Measurements from ENCODE around the gene ADRA2B. TPM values are rescaled to one million over a fixed set of nuclear protein-coding genes. Genes with fewer than 3 reads are reported as not detected.

The ADRA2B gene
- total and polyA plus RNA-seq, 9 donors: 2.2 to 3.6 (median 2.9) TPM

DNA sequence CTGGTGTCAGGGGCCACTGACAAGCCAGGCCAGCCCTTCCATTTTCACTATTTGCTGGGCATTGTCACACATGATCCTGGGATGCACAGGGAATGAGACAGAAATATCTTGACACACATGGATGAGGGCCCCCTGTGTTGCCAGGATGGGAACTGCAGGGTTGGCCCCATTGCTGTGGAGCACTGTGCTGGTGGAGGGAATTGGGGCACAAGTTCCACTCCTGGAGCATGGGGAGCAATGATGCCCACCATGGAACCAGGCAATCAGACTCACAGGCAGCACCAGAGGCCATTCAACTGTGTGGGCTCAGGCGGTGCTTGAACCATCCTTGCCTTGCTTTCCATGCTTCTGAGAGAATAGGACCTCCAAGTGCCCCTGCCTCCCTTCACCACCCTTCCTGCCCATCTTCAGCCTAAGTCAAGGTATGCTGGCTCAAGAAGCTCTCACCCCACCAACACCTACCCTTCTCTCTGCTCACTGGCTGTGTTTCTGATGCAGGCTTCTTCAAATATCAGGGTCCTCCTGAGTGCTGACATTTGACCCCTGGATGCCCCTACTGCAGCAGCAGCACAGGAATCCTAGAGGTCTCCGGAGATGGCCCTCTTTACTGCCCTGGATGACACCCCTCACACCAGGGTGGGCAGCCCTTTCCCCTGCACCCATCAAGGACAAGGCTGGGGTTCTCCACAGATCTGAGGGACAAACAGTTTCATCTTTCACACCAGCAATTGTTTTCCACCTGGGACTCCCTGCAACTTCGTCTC, 11.0 kb downstream of the ADRA2B start:
- H3K27ac ChIP-seq (ENCODE audit: low read length): no peak overlapping the region
- no peaks in the 10 kb centered on the region for H3K27me3 ChIP-seq (ENCODE audit: control insufficient read depth, insufficient read depth, low read length)
- WGBS (ENCODE audit: insufficient coverage): 91% methylated on average over 3 of the region's 3 CpGs
- H3K36me3 ChIP-seq (ENCODE audit: control insufficient read depth, insufficient read depth, low read length): no peaks in the 10 kb centered on the region
- no peak for DNase-seq
- no peak overlapping the region for H3K4me3 ChIP-seq (ENCODE audit: low read length)
- peaks cover 14% of the 10 kb centered on the region for H3K9me3 ChIP-seq (replicated peaks; ENCODE audit: control insufficient read depth, low read depth, low read length)
- peaks cover 40% of the 10 kb centered on the region for H3K4me1 ChIP-seq (ENCODE audit: control insufficient read depth, insufficient read depth, low read length)

DNA sequence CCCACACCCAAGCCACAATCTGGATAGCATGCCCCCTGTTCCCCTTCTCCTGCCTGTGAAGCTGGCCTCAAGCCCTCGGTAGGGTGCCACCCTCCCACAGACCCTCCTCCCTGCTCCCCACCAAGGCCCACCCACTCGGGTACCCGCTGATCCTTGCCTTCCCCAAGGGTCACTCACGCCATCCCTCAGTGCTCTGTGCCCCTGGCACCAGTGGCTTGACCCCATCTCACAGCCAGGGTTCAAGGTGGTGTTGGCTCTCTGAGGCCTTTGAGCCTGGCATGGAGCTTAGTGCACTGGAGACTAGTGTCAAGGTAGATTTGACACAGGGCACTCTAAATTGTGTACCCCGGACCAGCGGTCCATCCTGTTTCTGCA, 11.9 kb downstream of the ADRA2B start:
- no peaks in the 10 kb centered on the region for H3K36me3 ChIP-seq (ENCODE audit: control insufficient read depth, insufficient read depth, low read length)
- peaks cover 14% of the 10 kb centered on the region for H3K9me3 ChIP-seq (replicated peaks; ENCODE audit: control insufficient read depth, low read depth, low read length)
- H3K4me1 ChIP-seq (ENCODE audit: control insufficient read depth, insufficient read depth, low read length): peaks cover 37% of the 10 kb centered on the region
- H3K27ac ChIP-seq (ENCODE audit: low read length): no peak overlapping the region
- no peak overlapping the region for H3K4me3 ChIP-seq (ENCODE audit: low read length)
- H3K27me3 ChIP-seq (ENCODE audit: control insufficient read depth, insufficient read depth, low read length): no peaks in the 10 kb centered on the region
- WGBS (ENCODE audit: insufficient coverage): 88% methylated on average over 6 of the region's 6 CpGs
- no peak for DNase-seq

DNA sequence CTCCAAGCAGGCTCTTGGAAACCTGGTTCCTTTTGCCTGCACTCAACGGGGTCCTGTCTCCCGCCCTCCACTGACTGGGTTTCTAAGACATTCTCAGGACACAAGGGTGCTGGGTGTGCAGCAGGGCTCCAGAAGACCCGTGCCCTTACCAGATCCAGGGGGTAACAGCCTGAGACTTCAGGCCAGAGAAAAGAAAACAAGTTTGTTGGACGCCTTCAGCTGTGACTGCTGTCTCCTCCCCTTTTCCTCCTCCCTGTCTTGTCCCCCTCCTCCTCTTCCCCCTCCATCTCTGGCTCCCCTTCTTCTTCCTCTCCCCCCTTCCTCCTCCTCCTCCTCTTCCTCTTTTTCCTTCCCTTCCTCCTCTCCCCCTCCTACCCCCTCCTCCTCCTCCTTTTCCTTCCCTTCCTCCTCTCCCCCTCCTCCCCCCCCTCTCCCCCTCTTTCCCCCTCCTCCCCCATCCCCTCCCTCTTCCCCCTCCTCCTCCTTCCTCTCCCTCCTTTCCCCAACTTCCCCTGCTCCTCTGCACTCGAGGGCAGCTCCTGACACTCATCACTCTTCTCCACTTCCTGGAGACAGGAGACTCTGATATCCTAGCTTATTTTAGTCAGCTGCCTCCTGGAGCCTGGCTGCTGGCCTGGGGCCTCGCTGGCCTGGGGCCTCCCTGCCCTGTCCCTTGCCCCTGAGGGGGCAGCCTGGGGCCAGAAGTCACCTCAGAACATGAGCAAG, 12.4 kb downstream of the ADRA2B start:
- Histone ChIP-seq H3K4me3 (ENCODE audit: low read length) (no peak overlapping the region), H3K27me3 (ENCODE audit: control insufficient read depth, insufficient read depth, low read length) (no peaks in the 10 kb centered on the region), H3K27ac (ENCODE audit: low read length) (no peak overlapping the region), H3K4me1 (ENCODE audit: control insufficient read depth, insufficient read depth, low read length) (peaks cover 35% of the 10 kb centered on the region), H3K9me3 (replicated peaks; ENCODE audit: control insufficient read depth, low read depth, low read length) (peaks cover 14% of the 10 kb centered on the region), H3K36me3 (ENCODE audit: control insufficient read depth, insufficient read depth, low read length) (no peaks in the 10 kb centered on the region)
- 2% methylated on average over 4 of the region's 6 CpGs for WGBS (ENCODE audit: insufficient coverage)
- DNase-seq: no peak

DNA sequence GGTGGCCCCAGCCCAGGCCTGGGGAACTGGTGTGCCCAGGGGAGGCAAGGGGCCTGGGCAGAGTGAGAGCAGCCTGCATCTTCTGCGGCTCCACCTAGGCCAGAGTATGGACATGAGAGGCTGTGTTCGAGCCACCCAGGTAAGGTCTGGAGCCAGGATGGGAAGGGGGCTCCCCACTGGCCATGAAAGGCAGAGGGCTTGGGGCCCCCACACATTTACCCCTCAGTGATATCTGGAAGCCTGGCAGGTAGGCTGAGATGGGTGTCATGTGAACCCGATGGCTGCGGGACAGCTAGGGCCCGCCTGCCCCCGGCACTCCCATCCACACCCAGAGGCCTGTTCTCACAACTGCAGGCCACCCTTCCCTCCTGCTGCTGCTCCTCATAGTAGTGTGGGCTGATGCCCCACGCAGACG, 13.2 kb downstream of the ADRA2B start:
- H3K9me3 ChIP-seq (replicated peaks; ENCODE audit: control insufficient read depth, low read depth, low read length): peaks cover 14% of the 10 kb centered on the region
- H3K4me3 ChIP-seq (ENCODE audit: low read length): no peak overlapping the region
- WGBS (ENCODE audit: insufficient coverage): 72% methylated on average over 4 of the region's 8 CpGs
- DNase-seq: no peak
- H3K27ac ChIP-seq (ENCODE audit: low read length): no peak overlapping the region
- H3K27me3 ChIP-seq (ENCODE audit: control insufficient read depth, insufficient read depth, low read length): no peaks in the 10 kb centered on the region
- no peaks in the 10 kb centered on the region for H3K36me3 ChIP-seq (ENCODE audit: control insufficient read depth, insufficient read depth, low read length)
- H3K4me1 ChIP-seq (ENCODE audit: control insufficient read depth, insufficient read depth, low read length): peaks cover 32% of the 10 kb centered on the region

- Histone ChIP-seq H3K9me3 (replicated peaks; ENCODE audit: control insufficient read depth, low read depth, low read length) (peaks cover 14% of the 10 kb centered on the region), H3K4me3 (ENCODE audit: low read length) (no peak overlapping the region), H3K27me3 (ENCODE audit: control insufficient read depth, insufficient read depth, low read length) (no peaks in the 10 kb centered on the region), H3K36me3 (ENCODE audit: control insufficient read depth, insufficient read depth, low read length) (no peaks in the 10 kb centered on the region), H3K27ac (ENCODE audit: low read length) (no peak overlapping the region), H3K4me1 (ENCODE audit: control insufficient read depth, insufficient read depth, low read length) (peaks cover 27% of the 10 kb centered on the region)
- DNase-seq: no peak
- WGBS (ENCODE audit: insufficient coverage): 96% methylated on average over 11 of the region's 15 CpGs
Measured at GRCh38 chr2:96102596-96103186, 13.7 kb downstream of the ADRA2B start.

GRCh38 chr2:96100893-96101304, 15.5 kb downstream of the ADRA2B start:
- DNase-seq: no peak
- Histone ChIP-seq H3K4me1 (ENCODE audit: control insufficient read depth, insufficient read depth, low read length) (peaks cover 19% of the 10 kb centered on the region), H3K9me3 (replicated peaks; ENCODE audit: control insufficient read depth, low read depth, low read length) (peaks cover 12% of the 10 kb centered on the region), H3K27me3 (ENCODE audit: control insufficient read depth, insufficient read depth, low read length) (no peaks in the 10 kb centered on the region), H3K27ac (ENCODE audit: low read length) (no peak overlapping the region), H3K4me3 (ENCODE audit: low read length) (no peak overlapping the region), H3K36me3 (ENCODE audit: control insufficient read depth, insufficient read depth, low read length) (no peaks in the 10 kb centered on the region)
- 100% methylated on average over 1 of the region's 3 CpGs for WGBS (ENCODE audit: insufficient coverage)

DNA sequence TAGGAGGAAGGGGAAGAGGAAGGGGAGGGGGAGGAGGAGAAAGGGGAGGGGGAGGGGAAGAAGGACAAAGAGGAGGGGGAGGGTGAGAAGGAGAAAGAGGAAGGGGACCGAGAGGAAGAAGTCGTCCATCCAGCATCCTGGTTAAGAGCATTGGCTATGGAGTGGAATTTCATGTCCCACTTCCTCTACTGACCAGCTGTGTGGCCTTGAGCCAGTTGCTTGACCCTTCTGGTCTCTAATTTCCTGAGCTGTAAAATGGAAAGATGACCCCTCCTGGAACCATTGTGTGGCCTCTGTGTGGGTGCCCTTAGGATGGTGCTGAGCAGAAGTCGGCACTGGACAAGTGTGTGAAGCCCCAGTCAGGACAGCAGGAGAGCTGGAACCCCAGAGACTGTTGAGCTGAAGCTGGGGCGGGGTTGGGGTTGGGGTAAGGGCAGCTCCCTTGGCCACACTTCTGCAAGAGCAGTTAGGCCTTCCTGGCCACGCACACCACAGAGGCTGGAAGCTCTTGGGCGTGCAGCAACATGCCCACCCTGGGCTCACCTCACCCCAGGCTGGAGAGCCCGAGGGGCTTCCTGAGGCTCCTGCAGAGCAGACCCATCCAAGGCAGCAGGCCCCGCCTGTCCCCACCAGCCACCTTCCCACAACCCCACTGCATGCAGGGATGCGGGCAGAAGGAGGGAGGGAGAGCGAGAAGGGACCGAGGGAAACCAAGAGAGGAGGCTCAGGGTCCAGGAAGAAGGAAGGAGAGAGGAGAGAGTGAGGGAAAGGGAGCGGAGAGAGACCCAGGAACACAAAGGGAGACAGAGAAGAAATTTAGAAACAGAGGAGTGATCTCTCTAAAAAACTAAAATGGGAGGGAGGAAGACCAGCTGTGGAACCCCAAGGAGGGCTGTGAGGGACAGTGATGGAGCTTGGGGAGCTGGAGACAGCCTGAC, 16.2 kb downstream of the ADRA2B start:
- Histone ChIP-seq H3K4me3 (ENCODE audit: low read length) (no peak overlapping the region), H3K4me1 (ENCODE audit: control insufficient read depth, insufficient read depth, low read length) (peaks cover 19% of the 10 kb centered on the region), H3K27me3 (ENCODE audit: control insufficient read depth, insufficient read depth, low read length) (peaks cover 2% of the 10 kb centered on the region), H3K27ac (ENCODE audit: low read length) (no peak overlapping the region), H3K9me3 (replicated peaks; ENCODE audit: control insufficient read depth, low read depth, low read length) (peaks cover 5% of the 10 kb centered on the region), H3K36me3 (ENCODE audit: control insufficient read depth, insufficient read depth, low read length) (no peaks in the 10 kb centered on the region)
- WGBS (ENCODE audit: insufficient coverage): 63% methylated on average over 4 of the region's 12 CpGs
- DNase-seq: no peak

DNA sequence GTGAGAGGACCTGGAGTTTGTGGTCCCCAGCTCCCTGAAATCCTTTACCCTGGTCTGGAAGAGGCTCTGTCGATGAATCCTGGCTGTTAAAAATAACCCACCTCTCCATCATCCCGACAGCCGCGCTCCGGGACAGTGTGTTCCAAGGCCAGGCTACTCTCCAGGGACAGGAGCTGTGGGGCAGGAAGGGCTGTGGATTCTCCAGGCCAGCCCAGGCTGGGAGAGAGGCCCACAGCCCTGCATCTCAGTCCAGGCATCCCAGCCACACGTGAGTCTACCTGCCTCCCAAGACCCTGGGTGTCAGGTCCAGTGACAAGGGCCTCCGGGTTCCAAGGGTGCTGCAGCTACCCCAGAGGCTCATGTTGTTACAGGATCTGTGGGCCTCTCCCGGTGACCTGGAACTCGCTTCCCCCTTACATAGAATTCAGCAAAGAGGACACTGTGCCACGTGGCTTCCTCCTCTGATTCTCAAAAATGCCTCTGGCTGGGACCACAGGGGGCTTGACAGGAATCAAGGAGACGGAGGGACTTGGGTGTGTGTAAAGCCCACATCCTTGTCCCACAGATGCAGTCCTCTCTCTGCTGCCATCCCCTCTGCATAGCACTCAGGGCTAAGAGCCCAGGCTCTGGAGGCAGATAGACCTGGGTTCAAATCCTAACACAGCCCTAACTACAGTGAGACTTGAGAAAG, 17.3 kb downstream of the ADRA2B start:
- H3K4me3 ChIP-seq (ENCODE audit: low read length): no peak overlapping the region
- peaks cover 2% of the 10 kb centered on the region for H3K27me3 ChIP-seq (ENCODE audit: control insufficient read depth, insufficient read depth, low read length)
- WGBS (ENCODE audit: insufficient coverage): 63% methylated on average over 8 of the region's 11 CpGs
- no peak for DNase-seq
- H3K9me3 ChIP-seq (replicated peaks; ENCODE audit: control insufficient read depth, low read depth, low read length): no peaks in the 10 kb centered on the region
- H3K36me3 ChIP-seq (ENCODE audit: control insufficient read depth, insufficient read depth, low read length): no peaks in the 10 kb centered on the region
- no peak overlapping the region for H3K27ac ChIP-seq (ENCODE audit: low read length)
- H3K4me1 ChIP-seq (ENCODE audit: control insufficient read depth, insufficient read depth, low read length): peaks cover 15% of the 10 kb centered on the region

DNA sequence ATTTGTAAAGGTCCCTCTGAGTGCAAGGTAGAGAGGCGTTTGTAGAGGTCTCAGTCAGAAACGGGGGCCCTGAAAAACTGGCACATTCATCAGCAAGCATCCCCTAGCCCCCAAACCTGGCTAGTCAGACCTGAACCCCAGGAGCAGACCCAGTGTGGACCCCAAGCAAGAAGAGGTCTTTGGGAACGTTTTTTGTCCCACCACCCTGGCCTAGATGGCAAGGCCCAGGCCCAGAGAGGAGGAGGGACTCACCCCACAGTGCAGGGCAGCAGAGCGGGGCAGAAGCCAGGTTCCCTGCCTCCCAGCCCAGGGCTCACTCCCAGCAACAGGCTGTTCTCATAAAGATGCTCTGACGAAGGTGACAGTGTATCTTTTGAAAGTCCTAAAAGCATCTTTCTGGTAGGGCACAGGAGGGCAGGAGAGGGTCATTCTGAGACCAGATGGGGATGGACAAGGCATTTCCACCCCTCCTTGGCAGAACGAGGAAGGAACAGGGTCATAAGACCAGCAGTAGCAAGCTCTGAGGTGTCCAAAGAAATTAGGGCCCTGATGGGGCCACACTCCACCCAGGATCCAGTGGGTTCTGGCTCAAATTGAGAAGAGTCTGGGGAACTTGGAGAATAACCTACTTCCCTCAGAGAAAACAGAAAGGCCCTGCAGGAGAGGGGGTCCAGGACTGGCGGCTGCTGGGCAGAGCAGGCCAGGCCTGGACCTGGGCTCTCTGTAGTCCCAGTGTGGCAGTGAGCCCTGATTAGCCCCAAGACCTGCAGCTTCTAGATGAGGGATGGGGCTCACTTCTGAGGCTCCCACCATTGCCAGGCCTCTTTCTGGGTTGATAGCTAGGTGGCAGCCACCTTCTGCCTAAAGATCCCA, 18.2 kb downstream of the ADRA2B start:
- no peak overlapping the region for H3K27ac ChIP-seq (ENCODE audit: low read length)
- peaks cover 10% of the 10 kb centered on the region for H3K4me1 ChIP-seq (ENCODE audit: control insufficient read depth, insufficient read depth, low read length)
- H3K27me3 ChIP-seq (ENCODE audit: control insufficient read depth, insufficient read depth, low read length): peaks cover 2% of the 10 kb centered on the region
- H3K9me3 ChIP-seq (replicated peaks; ENCODE audit: control insufficient read depth, low read depth, low read length): no peaks in the 10 kb centered on the region
- no peak overlapping the region for H3K4me3 ChIP-seq (ENCODE audit: low read length)
- 75% methylated on average over 5 of the region's 7 CpGs for WGBS (ENCODE audit: insufficient coverage)
- H3K36me3 ChIP-seq (ENCODE audit: control insufficient read depth, insufficient read depth, low read length): no peaks in the 10 kb centered on the region
- no peak for DNase-seq

All from muscle of leg (tissue), 11 donors.